Suppressor macrophage treated with lipopolysaccharide for 1 hour (primary cell): ENCODE data around the gene RALY.
A peak's percentile ranks its signal among the peaks of the same experiment; 100 is the strongest.

Experiments
- DNase-seq, 3 donors: peaks; one replicate each; pipeline ENCODE4 v3.0.0-alpha.2; 2020 to 2022

RALY gene

DNA sequence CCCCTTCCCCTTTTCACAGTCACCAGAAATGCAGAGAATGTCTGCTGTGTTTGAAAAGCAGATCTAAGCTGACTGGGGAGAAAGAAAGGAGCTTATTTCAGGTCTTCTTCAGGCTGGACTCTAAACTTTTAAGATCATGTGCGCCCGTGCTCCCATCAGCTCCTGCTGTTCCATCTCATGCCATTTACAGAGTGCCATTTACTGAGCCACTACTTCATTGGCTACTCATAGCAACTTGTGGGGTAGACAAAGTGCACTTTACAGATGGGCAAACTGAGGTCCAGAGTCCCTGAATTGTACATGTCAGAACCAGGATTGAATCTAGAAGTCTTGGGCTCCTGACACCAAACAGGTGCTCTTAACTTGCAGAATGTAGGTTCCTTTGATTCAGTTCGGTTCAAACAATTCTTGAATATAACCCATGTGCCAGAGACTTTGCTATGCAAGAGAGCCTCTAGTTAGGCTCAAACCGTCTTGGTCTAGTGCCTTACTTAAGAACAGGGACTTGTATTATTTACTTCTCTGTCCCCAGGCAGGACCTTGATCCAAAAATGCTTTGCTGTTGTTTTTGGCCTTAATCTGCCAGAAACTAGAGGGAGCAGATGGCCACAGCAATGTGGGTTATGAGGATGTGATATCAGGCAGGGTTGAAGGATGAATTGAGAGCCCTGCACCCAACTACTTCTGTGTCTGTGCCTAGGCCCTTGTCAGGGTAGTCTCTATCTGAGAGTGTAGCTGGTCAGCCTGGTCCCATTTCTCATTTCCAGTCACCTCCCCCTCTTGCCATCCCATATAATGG, 56.4 kb downstream of the RALY start:
- DNase-seq = no peak

DNA sequence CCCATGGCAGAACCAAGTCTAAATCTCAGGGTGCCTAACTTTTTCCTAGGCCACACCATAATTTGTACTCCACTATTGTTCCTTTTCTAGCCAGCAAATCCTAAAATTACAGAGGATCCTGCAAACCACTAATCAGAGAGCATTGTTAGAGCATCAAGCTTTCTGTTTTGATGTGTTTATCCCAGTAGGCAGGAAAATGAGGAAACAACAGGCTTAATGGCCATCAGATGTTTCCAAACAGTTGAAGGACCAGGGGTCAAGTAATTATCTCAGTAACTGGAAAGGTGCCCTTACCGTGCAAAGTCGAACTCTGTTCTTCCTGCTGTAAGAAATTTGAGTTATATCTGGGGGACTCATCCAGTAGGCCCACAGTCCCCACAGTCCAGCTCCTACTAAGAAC, 58.7 kb downstream of the RALY start:
- DNase-seq = no peak

- DNase-seq = no peak
Measured at GRCh38 chr20:34055290-34055689, 61.6 kb downstream of the RALY start.

DNA sequence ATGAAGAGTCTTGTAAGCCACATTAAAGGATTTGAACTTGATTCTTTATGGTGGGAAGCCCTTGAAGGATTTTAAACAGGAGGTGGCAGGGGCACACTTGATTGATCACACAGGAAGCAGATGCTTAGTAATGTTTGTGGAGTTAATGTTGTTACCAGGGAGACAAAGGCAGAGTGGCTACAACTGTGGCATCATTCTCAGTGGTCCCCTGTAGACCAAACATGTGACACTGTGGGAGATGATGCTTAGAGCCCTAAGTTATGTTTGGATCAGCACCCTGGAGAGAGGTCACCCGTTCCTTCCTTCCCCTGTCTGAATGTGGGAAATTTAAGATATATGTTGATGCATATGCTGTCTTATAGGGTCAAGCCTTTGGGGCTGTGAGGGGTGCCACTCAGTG, 65.1 kb downstream of the RALY start:
- no peak for DNase-seq

DNA sequence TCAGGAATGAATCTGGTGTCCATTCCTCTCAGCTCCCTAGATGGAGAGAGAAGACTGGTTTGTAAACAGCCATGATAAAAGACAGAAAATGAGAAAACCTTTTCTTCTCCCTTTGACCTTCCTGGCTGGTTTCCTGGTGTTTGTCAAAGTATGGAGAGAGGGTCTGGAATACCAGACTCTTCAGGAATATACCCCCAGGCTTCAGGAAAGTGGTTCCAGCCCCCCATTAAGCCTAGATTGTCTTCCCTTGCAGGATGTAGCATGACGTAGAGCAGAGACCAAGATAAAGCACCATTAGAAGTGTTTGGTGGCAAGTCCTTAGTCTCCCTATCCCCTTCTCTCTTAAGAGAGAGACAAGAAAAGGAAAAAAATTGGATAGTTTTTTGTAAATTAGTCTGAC, 67.3 kb downstream of the RALY start:
- DNase-seq = no peak

- no peak for DNase-seq
Measured at GRCh38 chr20:34061695-34062094, 68.0 kb downstream of the RALY start.

DNA sequence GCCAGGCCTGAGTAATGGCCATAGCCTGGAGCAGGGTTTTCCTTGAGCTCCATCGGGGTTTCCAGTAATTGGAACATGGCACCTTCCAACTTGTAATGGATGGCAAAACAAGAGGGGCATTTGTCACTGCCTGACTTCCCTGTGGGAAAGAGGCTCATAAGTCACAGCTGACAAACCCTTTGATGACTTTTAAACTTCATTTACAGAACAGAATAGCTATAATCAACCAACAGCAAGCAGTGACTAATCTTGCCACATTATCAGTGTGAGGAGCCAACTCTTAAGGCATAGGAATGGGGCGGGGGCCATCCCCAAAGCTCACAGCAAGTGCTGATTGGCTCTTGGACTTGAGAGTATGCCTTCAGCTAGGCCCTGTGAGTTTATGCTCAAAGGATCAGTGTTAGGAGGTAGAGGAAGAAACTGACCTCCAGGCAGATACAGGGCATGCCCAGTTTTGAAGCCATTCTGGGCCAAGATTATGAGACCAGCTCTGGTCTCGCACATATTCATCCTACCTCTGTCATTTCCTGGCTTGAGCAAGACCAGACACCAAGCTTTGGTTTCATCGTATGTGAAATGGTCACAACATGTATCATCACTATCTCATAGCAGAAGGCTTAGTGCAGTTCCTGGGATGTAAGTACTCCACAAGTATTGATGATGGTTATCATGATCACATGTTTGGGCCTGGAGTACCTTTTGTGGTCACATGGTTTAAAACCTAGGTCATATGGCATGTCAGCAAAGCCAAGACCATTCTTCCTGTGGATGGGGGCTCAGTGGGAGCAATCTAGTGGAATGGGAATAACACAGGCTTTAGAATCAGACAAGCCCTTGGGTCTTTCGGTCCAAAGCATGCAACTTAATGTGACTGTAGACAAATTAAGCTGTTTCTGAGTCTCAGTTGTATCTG, 69.1 kb downstream of the RALY start:
- DNase-seq = peak; percentile 38 to 61 (median 39)

GRCh38 chr20:34064286-34064685, 70.6 kb downstream of the RALY start:
- DNase-seq = no peak

GRCh38 chr20:34065260-34065659, 71.5 kb downstream of the RALY start:
- DNase-seq = no peak

DNA sequence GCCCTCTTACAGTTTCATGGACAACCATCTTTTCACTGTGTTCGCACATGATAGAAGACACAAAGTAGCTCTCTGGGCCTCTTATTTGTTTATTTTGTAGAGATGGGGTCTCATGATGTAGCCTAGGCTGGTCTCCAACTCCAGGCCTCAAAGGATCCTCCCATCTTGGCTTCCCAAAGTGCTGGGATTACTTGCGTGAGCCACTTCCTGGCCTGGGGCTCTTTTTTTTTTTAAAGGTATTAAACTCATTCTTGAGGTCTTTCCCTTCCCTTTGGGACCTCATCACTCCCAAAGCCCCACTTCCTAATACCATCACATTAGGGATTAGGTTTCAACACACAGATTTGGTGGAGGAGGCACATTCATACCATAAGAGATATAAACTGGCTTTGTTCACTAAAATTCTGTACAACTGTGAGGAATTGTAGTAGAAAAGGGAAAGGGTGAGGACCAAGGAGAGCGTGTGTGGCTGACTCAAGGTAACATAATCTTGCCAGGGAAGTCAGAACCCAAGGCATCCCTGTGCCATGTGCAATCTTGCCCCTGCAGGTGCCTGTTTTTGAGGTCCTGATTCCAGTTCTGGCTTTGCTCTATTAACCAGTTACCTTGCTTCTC, 72.9 kb downstream of the RALY start:
- no peak for DNase-seq

DNA sequence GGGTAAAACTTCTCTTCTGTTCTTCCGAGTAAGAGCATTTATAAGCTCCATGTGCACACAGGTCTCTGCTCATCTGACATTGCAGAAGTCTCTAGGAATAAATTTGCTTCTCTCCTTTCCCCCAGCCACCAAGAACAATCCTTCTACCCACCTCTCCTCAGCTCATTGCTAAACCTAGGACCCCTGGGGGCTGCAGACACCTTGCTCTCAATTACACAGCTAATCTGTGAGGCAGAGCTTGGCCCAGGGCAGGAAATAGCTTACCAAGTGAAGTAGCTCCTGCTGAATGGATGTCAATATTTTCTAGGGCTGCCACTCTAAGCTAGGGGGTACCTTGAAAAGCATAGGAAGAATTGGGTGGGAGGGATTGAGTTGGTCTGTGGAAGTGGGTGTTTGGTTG, 74.3 kb downstream of the RALY start:
- no peak for DNase-seq

DNA sequence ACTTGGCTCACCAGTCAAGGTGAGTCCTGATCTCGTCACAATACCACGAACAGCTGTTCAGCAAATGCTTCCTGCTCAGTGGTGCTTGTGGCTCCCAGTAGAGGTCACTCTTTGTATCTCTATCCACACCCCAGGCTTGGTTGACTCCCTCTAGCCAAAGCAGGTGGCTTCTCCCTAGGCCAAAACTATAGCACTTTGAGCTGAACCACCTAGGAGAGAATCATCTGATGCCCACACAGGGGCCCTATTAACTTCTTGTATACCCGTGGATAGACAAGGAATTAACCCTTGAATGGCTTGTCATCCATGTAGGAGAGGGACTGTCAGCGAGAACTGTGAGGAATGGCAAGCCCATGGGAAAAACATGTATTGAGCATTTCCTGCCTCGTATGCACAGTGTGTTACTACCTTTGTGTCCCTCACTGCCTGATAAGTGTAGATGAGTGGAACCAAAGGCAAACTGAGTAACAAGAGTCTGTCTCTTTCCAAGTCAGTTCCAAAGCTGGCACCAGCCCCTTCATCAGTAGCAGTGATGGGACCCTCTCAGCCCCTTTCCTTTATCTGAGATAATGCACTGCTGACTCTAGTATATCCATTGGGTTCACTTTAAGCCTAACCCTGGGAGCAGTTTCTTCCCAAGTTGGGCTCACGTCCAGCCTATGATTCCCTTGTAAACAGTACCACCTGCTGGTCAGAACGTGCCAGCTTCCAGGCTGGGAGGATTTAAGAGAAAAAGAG, 75.8 kb downstream of the RALY start:
- peak; percentile 76 to 82 (median 77) for DNase-seq

DNA sequence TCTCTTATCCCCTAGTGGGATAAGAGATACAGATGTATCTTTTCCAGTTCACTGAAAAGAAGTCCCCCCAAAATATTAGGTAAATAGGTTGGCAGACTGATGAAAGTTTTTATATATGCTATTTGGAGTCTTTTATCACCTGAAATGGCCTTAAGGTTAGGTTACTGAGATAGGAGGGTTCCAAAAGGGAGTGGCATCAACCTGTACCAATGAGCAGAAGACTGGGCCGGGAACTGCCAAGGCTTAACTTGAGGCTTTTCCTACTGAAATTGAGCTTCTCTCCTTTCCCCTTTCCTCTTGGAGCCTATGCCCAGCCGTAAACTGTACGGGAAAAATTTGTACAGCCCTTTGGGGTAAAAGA, 76.3 kb downstream of the RALY start:
- no peak for DNase-seq

GRCh38 chr20:34070859-34071258, 77.1 kb downstream of the RALY start:
- DNase-seq = peak; percentile 26 to 41 (median 29)

DNA sequence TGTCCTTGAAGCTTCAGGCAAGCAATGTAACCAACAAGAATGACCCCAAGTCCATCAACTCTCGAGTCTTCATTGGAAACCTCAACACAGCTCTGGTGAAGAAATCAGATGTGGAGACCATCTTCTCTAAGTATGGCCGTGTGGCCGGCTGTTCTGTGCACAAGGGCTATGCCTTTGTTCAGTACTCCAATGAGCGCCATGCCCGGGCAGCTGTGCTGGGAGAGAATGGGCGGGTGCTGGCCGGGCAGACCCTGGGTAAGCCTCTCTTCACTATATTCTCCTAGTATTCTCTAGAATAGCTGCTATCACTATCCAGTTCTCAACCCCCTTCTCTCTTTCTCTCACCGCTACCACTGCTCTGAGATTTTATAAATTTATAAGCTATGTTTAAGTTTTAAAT, 78.4 kb downstream of the RALY start:
- no peak for DNase-seq

- DNase-seq = no peak
Measured at GRCh38 chr20:34072778-34073177, 79.1 kb downstream of the RALY start.

DNA sequence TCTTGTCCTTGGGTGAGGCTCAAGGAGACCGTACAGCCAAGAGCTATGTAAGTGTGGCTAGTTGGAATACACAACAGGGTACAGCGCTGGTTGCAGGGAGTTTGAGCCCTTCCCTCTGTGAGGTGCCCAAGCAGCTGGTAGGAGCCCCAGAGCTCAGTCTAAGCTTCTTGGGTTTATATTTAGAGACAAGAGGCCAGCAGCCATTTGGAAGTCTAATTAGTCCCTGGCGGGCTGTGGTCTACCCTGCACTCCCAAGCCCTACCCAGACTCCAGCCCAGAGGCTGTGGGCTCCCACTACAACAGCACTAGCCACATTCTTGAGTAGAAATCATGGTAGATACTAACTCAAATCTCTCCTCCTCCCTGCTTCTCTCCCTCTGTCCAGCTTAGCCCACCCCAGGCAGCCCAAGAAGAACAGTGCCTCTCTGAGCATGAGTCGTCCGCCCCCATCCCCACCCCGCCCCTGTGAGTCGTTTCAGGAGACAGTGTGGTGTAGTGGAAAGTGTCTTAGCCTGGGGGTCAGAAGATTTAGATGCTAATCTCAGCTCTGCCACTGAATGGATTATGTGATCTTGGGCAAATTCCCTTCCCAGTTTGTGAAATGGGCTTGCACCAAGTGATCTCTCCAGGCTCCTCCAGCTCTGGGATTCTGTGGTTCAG, 80.5 kb downstream of the RALY start:
- DNase-seq = peak; percentile 29 to 42 (median 38)

DNA sequence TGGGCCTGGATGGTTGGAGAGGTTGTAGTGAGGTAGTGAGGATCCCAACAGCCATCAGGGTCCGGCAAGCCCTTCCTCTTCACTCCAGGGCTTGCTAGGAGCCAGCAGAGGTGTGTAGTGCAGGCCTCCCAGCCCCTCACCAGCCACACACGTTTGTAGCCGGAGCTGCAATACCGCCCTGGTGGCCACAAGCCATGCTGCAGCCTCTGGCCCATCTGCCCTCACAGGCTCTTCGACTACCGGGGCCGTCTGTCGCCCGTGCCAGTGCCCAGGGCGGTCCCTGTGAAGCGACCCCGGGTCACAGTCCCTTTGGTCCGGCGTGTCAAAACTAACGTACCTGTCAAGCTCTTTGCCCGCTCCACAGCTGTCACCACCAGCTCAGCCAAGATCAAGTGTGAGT, 81.9 kb downstream of the RALY start:
- no peak for DNase-seq

- no peak for DNase-seq
Measured at GRCh38 chr20:34076952-34077351, 83.2 kb downstream of the RALY start.

DNA sequence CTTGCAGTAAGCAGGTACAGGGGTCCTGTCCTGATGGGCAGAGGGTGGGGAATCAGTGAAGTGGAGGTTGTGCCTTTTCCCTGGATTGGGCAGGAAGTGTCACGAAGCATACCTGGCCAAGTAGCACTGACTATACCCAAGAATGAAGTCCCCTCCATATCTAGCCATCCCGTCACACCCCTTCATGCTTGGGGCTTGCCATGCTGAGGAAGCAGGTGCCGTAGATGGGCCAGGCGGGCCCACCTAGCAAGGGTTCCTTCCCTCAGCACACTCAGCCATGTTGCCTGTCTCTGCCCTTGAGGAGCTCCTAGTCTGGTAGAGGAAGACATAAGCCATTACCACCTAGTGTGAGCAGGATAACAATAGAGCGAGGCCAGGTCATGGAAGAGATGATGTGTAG, 84.8 kb downstream of the RALY start:
- no peak for DNase-seq

GRCh38 chr20:34079818-34080217, 86.1 kb downstream of the RALY start:
- DNase-seq = no peak

- no peak for DNase-seq
Measured at GRCh38 chr20:34082232-34082887, 88.6 kb downstream of the RALY start.
